ENCODE results near the gene TSHZ2. TPM values are rescaled to one million over a fixed set of nuclear protein-coding genes. Genes with fewer than 3 reads are reported as not detected.

TSHZ2 gene
- total RNA-seq, 1 donor from 2014 or later = 4.9 TPM

DNA sequence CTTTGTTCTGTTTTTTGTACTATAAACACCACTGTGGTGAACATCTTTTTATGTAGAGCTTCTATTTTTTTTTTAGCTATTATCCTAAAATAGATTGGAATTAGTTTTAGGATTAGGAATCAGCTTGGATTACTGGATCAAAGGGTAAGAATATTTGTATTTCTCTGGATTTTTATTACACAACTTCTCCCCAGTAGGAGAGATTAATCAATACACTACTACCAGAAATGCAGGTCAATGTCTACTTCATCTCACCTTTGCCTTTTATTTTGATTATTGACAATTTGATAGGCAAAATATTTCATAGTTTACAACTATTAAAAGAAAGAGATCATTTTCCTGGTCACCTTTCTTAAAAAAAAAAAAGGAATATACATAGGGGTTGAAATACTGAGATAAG is 191.9 kb downstream of the TSHZ2 start:
- intact Hi-C loops (cut with DNase I) = no loop called here
- ATAC-seq (ENCODE audit: poor library complexity) = no peak

DNA sequence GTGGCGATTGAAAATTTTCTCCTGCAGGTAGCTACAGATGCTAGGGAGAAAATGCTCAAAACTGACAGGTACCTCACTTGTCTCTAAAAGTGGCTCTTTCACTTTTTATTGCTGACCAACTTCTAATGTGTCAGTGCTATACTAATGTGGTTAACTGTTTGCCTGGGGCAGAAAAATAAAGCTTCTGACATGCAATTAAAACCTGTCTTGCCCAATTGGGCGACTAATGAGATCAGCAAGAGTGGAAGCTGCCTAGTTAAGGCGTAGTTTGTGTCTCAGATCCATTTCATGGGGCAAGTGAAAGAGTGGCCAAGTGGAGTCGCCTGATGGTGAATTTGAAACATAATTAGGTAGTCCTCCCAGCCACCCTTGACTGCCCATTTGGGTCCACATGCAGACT is 193.3 kb downstream of the TSHZ2 start:
- no peak for DNase-seq
- ATAC-seq (ENCODE audit: poor library complexity) = no peak
- intact Hi-C loops (cut with DNase I) = no loop called here

More for the DNA sequence above, 191.9 kb downstream of the TSHZ2 start:
- no peak for DNase-seq

DNA sequence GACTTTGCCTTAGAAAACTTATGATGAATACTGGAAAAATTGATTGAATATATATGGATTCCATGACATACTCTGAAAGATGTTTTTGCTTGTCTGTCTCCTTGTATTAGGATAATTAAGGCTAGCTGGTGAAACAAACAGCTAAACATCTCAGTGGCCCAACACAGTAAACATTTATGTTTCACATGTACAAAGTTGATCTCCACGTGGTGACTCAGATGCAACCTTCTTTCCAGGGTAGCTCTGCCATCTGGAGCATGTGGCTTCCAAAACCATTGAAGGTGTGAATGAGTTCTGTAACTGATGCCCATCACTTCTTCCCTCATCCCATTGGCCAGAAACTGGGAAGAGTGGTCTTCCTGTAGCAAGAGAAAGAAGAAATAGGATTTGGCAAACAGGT is 196.3 kb downstream of the TSHZ2 start:
- no peak for ATAC-seq (ENCODE audit: poor library complexity)
- intact Hi-C loops (cut with DNase I) = no loop called here

GRCh38 chr20:53170196-53170595 is 198.0 kb downstream of the TSHZ2 start:
- ATAC-seq (ENCODE audit: poor library complexity) = no peak
- no peak for DNase-seq
- intact Hi-C loops (cut with DNase I) = no loop called here

More for the DNA sequence above, 196.3 kb downstream of the TSHZ2 start:
- DNase-seq = no peak

DNA sequence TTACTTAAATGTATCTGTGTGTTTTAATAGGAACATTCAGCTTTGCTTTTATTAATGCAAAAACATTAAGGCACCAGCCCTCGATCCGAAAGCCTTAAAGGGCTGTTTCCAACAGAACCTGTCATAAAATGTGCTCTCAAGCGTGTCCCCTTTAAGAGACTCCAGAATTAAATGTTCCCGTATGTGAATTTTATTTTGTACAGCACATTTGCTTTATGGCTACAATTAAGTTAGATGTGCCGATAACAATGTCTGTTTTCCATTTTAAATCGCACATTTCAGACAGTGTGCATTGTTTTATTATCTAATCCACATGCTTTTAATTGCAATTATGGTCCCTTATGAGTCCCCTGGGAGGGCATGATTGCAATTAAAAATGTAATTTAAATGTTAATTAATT is 198.9 kb downstream of the TSHZ2 start:
- DNase-seq (no peak), ATAC-seq (ENCODE audit: poor library complexity) (no peak)
- intact Hi-C loops (cut with DNase I) = no loop called here

- intact Hi-C loops (cut with DNase I) = no loop called here
These were observed 202.3 kb downstream of the TSHZ2 start for GRCh38 chr20:53174454-53174853.

DNA sequence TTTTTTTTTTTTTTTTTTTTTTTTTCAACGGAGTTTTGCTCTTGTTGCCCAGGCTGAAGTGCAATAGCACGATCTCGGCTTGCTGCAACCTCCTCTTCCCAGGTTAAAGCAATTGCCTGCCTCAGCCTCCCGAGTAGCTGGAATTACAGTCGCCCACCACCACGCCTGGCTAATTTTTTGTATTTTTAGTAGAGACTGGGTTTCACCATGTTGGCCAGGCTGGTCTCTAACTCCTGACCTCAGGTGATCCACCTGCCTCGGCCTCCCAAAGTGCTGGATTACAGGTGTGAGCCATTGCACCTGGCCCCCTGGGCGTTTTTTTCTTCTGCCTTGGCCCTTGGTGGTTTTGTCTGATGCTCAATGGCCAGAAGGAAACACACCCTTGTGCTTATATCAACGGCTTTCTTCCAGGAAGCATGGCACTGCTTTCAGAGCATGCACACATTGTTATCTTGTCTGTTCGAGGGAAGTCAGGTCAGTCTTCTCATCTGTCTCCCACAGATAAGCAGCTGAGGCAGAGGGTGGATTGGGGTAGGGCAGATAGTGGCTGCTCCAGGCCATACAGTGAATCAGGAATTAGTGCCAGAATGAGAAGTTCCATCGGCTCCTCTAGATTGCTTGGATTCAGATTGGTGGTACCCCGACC is 203.1 kb downstream of the TSHZ2 start:
- intact Hi-C loops (cut with DNase I) = no loop called here
- ATAC-seq (ENCODE audit: poor library complexity) = no peak
- no peak for DNase-seq

More at GRCh38 chr20:53174454-53174853, 202.3 kb downstream of the TSHZ2 start:
- DNase-seq (no peak), ATAC-seq (ENCODE audit: poor library complexity) (no peak)

- intact Hi-C loops (cut with DNase I) = no loop called here
- no peak for DNase-seq
- no peak for ATAC-seq (ENCODE audit: poor library complexity)
These were observed 204.0 kb downstream of the TSHZ2 start for GRCh38 chr20:53176134-53176533.

DNA sequence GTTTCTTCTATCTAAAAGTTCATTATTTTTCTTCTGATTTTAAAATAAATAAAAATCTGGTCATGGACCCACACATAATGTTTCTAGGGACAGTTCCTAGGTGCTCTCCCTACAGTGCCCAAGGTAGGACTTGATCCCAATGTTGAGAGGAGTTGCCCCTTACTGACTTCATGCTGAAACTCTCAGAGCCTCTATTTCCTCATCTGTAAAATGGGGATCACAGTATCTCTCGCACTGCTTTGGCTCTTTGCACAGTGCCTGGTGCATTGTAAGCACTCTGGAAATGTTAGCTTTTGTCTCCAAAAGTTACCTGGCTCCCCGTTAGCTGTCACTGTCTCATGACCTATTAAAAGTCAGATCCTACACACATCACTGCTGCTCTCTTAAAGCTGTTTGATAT is 205.5 kb downstream of the TSHZ2 start:
- ATAC-seq (ENCODE audit: poor library complexity) = no peak
- DNase-seq = no peak
- intact Hi-C loops (cut with DNase I) = no loop called here

DNA sequence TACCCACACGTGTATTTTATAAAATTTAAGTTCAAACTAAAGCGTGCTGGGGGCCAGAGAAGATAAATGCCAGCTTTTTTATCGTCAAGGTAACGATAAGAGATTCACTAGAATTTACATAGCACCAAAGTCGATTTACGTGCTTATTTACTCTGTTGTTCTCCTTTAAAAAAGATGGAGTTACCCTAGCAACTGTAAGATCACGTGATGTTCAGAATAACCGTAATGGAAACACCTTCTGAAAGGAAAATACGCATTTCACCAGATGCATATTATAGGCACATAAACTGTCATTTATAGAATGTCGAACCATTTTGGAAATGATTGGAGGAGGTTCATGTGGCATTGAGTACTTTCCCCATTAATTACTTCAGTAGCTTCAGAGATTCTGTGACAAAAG is 207.6 kb downstream of the TSHZ2 start:
- DNase-seq = no peak
- no peak for ATAC-seq (ENCODE audit: poor library complexity)
- intact Hi-C loops (cut with DNase I) = no loop called here

DNA sequence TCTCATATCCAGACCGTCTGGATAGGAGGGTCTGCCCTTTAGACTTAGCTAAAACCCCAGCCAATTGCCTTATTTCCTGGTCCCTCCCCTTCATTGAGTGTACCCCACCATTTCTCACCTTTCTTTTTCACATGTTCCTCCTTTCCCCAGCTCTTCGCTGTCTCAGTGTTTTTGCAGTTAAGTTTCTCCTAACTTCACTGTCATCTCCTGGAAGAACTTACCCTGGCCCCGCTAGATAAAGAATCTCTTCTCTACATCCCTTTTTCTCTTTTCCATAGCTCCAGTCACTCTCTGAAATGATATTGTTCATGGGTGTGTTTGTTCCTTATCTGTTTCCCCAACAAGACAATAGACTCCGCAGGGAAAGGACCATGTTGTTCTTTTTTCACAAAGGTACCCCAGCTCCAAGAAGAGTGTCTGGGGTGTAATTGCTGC is 208.8 kb downstream of the TSHZ2 start:
- intact Hi-C loops (cut with DNase I) = no loop called here
- no peak for DNase-seq
- no peak for ATAC-seq (ENCODE audit: poor library complexity)

GRCh38 chr20:53181866-53182376 is 209.8 kb downstream of the TSHZ2 start:
- no peak for DNase-seq
- ATAC-seq (ENCODE audit: poor library complexity) = no peak
- intact Hi-C loops (cut with DNase I) = no loop called here

DNA sequence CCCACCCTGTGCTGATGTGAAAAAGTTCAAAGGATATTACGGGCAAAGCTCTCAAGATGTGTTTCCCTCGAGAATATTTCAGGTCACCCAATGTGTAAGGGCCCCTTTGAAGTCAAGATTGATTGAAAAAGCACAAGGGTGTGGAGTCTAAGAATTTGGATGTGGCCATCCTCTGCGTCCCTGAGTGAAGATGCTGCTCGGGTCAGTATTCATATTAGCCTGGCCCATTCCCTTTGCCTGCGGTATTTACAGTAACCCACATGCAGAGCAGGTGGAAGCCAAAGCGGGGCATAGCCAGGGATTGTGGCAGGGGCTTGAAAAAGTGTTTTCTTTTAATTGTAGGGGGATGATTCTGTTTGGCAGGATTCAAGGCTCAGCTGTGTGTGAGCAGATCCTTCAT is 211.0 kb downstream of the TSHZ2 start:
- intact Hi-C loops (cut with DNase I) = no loop called here
- DNase-seq (no peak), ATAC-seq (ENCODE audit: poor library complexity) (no peak)

- ATAC-seq (ENCODE audit: poor library complexity) = no peak
- intact Hi-C loops (cut with DNase I) = no loop called here
These were observed 214.5 kb downstream of the TSHZ2 start for GRCh38 chr20:53186635-53187034.

GRCh38 chr20:53187392-53188068 is 215.4 kb downstream of the TSHZ2 start:
- no peak for ATAC-seq (ENCODE audit: poor library complexity)
- intact Hi-C loops (cut with DNase I) = no loop called here
- DNase-seq = no peak

More at GRCh38 chr20:53186635-53187034, 214.5 kb downstream of the TSHZ2 start:
- DNase-seq = no peak

GRCh38 chr20:53190225-53190624 is 218.1 kb downstream of the TSHZ2 start:
- no peak for ATAC-seq (ENCODE audit: poor library complexity)
- intact Hi-C loops (cut with DNase I) = no loop called here
- DNase-seq = no peak

GRCh38 chr20:53191957-53192356 is 219.8 kb downstream of the TSHZ2 start:
- DNase-seq (no peak), ATAC-seq (ENCODE audit: poor library complexity) (no peak)
- intact Hi-C loops (cut with DNase I) = no loop called here

DNA sequence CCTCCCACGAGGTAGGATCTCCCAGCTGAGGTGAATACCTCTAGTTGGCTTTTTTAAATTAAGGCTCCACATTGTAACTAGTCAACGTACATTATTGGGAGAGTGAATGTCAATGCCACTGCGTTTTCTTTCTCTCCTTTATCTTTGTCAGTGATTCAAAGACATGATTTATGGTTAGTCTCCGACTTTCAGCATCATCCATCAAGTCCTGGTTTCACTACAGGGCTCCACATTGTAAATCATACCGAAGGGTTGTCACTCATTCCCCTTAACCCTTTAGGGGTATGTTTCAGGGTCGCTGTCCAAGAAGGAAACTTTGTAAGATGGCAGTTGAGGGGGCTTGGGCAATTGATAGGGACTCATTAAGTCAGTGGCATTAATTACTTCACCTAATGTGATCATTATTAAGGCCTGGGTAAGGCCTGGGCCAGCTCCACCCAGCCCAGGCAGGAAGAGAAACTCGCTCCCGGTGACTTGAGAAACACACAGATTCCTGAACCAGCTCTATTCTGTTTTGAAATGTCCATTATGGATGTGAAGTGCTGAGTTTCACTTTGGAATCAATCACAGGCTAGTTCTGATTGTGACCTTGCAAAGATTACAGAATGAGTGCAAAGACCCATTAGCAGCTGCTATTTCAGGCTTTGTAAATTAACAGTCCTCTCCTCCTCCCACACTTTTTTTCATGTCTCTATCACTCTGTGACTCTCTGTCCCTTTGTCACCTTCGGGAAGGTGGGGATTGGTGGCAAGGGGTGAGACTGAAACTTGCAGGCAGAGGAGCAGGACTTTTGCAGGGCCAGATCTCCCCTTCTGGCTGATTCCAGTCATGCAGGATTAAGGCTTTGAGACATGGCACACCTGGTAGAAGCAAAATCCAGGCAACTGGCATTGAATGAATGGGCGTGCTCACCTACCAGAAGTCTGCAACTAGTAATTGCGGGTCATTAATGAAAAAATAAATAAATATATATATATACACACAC is 222.4 kb downstream of the TSHZ2 start:
- intact Hi-C loops (cut with DNase I) = no loop called here
- ATAC-seq (ENCODE audit: poor library complexity) = no peak

More for the DNA sequence above, 222.4 kb downstream of the TSHZ2 start:
- DNase-seq = no peak

Data from Right ventricle myocardium superior (tissue), 1 donor.